ENCODE data around the gene TMEM134. TPM values are rescaled to one million over a fixed set of nuclear protein-coding genes. Genes with fewer than 3 reads are reported as not detected.

TMEM134 gene
- total and polyA plus RNA-seq, 9 of the 15 experiments (the other 6 are each of a cell fraction or from before 2014, with no cell fraction given) = 0.63 to 48.4 (median 10.7) TPM

DNA sequence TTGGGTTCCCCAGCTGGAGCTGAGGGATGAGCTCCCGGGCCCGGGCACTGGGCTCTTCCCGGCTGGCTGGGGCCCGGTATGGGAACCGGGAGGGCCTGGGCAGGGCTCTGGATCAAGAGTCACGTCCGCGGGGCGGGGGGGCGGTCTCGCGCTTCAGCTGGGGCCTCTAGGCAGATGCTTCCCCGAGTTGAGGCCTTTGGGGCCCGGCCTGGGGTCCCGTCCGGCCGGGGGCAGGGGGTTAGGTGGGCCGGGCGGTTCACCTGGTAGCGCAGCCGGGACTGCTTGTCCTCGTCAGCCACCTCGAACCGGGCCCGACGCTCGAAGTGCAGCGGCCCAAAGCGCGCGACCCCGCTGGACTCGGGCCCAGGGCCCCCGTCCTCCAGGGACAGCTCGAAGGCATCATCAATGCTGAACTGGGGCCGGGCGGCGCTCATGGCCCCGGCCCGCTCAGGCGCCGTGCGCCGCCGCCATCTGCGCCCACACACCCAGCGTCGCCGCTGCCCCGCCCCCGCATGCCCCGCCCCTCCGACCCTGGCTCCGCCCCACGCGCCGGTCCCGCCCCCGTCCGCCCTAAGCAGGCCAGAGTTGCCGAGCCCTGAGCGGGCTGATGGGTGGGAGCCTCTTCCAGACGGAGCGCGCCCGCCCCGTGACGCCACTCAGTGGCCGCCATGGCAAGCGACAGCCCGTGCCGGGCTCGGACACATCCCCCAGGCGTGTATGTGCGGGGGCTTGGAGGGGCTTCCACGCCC is at the start of gene TMEM134 (continued):
- TF ChIP-seq, protein P1, sequence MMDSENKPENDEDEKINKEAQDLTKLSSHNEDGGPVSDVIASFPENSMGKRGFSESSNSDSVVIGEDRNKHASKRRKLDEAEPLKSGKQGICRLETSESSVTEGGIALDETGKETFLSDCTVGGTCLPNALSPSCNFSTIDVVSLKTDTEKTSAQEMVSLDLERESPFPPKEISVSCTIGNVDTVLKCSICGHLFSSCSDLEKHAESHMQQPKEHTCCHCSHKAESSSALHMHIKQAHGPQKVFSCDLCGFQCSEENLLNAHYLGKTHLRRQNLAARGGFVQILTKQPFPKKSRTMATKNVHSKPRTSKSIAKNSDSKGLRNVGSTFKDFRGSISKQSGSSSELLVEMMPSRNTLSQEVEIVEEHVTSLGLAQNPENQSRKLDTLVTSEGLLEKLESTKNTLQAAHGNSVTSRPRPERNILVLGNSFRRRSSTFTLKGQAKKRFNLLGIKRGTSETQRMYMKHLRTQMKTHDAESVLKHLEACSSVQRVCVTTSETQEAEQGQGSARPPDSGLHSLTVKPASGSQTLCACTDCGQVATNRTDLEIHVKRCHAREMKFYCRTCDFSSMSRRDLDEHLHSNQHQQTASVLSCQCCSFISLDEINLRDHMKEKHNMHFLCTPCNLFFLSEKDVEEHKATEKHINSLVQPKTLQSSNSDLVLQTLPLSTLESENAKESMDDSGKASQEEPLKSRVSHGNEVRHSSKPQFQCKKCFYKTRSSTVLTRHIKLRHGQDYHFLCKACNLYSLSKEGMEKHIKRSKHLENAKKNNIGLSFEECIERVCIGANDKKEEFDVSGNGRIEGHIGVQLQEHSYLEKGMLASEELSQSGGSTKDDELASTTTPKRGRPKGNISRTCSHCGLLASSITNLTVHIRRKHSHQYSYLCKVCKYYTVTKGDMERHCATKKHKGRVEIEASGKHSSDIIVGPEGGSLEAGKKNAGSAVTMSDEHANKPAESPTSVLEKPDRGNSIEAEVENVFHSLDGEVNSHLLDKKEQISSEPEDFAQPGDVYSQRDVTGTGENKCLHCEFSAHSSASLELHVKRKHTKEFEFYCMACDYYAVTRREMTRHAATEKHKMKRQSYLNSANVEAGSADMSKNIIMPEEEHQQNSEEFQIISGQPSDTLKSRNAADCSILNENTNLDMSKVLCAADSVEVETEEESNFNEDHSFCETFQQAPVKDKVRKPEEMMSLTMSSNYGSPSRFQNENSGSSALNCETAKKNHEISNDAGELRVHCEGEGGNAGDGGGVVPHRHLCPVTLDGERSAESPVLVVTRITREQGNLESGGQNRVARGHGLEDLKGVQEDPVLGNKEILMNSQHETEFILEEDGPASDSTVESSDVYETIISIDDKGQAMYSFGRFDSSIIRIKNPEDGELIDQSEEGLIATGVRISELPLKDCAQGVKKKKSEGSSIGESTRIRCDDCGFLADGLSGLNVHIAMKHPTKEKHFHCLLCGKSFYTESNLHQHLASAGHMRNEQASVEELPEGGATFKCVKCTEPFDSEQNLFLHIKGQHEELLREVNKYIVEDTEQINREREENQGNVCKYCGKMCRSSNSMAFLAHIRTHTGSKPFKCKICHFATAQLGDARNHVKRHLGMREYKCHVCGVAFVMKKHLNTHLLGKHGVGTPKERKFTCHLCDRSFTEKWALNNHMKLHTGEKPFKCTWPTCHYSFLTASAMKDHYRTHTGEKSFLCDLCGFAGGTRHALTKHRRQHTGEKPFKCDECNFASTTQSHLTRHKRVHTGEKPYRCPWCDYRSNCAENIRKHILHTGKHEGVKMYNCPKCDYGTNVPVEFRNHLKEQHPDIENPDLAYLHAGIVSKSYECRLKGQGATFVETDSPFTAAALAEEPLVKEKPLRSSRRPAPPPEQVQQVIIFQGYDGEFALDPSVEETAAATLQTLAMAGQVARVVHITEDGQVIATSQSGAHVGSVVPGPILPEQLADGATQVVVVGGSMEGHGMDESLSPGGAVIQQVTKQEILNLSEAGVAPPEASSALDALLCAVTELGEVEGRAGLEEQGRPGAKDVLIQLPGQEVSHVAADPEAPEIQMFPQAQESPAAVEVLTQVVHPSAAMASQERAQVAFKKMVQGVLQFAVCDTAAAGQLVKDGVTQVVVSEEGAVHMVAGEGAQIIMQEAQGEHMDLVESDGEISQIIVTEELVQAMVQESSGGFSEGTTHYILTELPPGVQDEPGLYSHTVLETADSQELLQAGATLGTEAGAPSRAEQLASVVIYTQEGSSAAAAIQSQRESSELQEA (IDR thresholded peaks at IDR 0.05; ENCODE audit: low read depth) = 0 out of 2 replicates have a peak, but pooled peaks have one; percentile 25
- TF ChIP-seq ZNF146 (CRISPR knock-in tag; IDR thresholded peaks at IDR 0.05; ENCODE audit: unreplicated experiment) (no peak), ETV6 (IDR thresholded peaks at IDR 0.05; ENCODE audit: borderline replicate concordance in 1 of 2, low read depth in 2 of 2, low read length in 1 of 2) (no peak), ETV6 (CRISPR knock-in tag; IDR thresholded peaks at IDR 0.05; ENCODE audit: borderline replicate concordance) (no peak), ZNF707 (CRISPR knock-in tag; conservative IDR thresholded peaks at IDR 0.05) (no peak), NR2C2 (CRISPR knock-in tag; IDR thresholded peaks at IDR 0.05) (no peak), NR2C2 (tag; IDR thresholded peaks at IDR 0.05) (0 out of 2 replicates have a peak, but pooled peaks have one; percentile 35), NBN (IDR thresholded peaks at IDR 0.05; ENCODE audit: low read depth) (no peak), CBFA2T2 (conservative IDR thresholded peaks at IDR 0.05) (no peak), BACH1 (tag; IDR thresholded peaks at IDR 0.05) (no peak), EWSR1 (IDR thresholded peaks at IDR 0.05; ENCODE audit: borderline replicate concordance, low read depth, partially characterized antibody) (no peak)
- TF ChIP-seq, protein P2, sequence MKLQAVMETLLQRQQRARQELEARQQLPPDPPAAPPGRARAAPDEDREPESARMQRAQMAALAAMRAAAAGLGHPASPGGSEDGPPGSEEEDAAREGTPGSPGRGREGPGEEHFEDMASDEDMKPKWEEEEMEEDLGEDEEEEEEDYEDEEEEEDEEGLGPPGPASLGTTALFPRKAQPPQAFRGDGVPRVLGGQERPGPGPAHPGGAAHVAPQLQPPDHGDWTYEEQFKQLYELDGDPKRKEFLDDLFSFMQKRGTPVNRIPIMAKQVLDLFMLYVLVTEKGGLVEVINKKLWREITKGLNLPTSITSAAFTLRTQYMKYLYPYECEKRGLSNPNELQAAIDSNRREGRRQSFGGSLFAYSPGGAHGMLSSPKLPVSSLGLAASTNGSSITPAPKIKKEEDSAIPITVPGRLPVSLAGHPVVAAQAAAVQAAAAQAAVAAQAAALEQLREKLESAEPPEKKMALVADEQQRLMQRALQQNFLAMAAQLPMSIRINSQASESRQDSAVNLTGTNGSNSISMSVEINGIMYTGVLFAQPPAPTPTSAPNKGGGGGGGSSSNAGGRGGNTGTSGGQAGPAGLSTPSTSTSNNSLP (IDR thresholded peaks at IDR 0.05; ENCODE audit: borderline replicate concordance, low read depth, low read length) = no peak
- TF ChIP-seq, protein P3, sequence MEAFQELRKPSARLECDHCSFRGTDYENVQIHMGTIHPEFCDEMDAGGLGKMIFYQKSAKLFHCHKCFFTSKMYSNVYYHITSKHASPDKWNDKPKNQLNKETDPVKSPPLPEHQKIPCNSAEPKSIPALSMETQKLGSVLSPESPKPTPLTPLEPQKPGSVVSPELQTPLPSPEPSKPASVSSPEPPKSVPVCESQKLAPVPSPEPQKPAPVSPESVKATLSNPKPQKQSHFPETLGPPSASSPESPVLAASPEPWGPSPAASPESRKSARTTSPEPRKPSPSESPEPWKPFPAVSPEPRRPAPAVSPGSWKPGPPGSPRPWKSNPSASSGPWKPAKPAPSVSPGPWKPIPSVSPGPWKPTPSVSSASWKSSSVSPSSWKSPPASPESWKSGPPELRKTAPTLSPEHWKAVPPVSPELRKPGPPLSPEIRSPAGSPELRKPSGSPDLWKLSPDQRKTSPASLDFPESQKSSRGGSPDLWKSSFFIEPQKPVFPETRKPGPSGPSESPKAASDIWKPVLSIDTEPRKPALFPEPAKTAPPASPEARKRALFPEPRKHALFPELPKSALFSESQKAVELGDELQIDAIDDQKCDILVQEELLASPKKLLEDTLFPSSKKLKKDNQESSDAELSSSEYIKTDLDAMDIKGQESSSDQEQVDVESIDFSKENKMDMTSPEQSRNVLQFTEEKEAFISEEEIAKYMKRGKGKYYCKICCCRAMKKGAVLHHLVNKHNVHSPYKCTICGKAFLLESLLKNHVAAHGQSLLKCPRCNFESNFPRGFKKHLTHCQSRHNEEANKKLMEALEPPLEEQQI (IDR thresholded peaks at IDR 0.05) = no peak

All from K562 (cell line).